Keratinocyte (primary cell): ENCODE data around the gene NEDD8. TPM values are rescaled to one million over a fixed set of nuclear protein-coding genes. Genes with fewer than 3 reads are reported as not detected.

Experiments used
- DNase-seq: peaks from one replicate; pipeline ENCODE4 v3.0.0-alpha.2; 2011; ENCODE audit warnings: low read depth, missing footprints, low spot score
- FAIRE-seq: peaks from 2 replicates; lab custom pipeline; 2011; peaks lifted over from hg19 to GRCh38; lab: Jason Lieb, UNC
- H2AFZ ChIP-seq: 2 replicates; pipeline ENCODE4 v1.6.0; 2012; ENCODE audit warnings: low read length, control low read depth, inconsistent platforms; ENCODE audit not compliant: control insufficient read depth
- H3K27ac ChIP-seq: 2 replicates; pipeline ENCODE4 v1.5.1; 2011; ENCODE audit warnings: low read length; ENCODE audit not compliant: control insufficient read depth, insufficient read depth
- H3K27me3 ChIP-seq: 3 replicates; pipeline ENCODE4 v1.6.0; 2011; ENCODE audit warnings: low read length; ENCODE audit not compliant: control insufficient read depth, insufficient read depth; ENCODE audit errors: extremely low read depth
- H3K36me3 ChIP-seq, 2 experiments: 2 replicates in 1 of 2; 3 replicates in 1 of 2; pipeline ENCODE4 v1.5.1; 2011; ENCODE audit warnings: low read length in 2 of 2, mild to moderate bottlenecking in 1 of 2; ENCODE audit not compliant: control insufficient read depth in 2 of 2, insufficient read depth in 2 of 2; ENCODE audit errors: extremely low read depth in 1 of 2
- H3K4me1 ChIP-seq: 3 replicates; pipeline ENCODE4 v1.5.1; 2011; ENCODE audit warnings: low read length; ENCODE audit not compliant: control insufficient read depth, insufficient read depth; ENCODE audit errors: extremely low read depth
- H3K4me2 ChIP-seq: 3 replicates; pipeline ENCODE4 v1.6.0; 2011; ENCODE audit warnings: low read depth, low read length; ENCODE audit not compliant: control insufficient read depth, insufficient read depth; ENCODE audit errors: extremely low read depth
- H3K4me3 ChIP-seq, 3 experiments: fragments of 200-600 bp in 1 of 3; sonication (generic) in 1 of 3; 2 replicates in 2 of 3; 3 replicates in 1 of 3; pipeline ENCODE4 v1.5.1; 2011 to 2016; ENCODE audit warnings: low read length in 3 of 3, mild to moderate bottlenecking in 3 of 3, control low read depth in 2 of 3, inconsistent platforms in 1 of 3, low read depth in 1 of 3, mixed read lengths in 1 of 3, mixed run types in 1 of 3, moderate library complexity in 1 of 3; ENCODE audit not compliant: control insufficient read depth in 2 of 3, insufficient read depth in 2 of 3; ENCODE audit errors: extremely low read depth in 1 of 3
- H3K79me2 ChIP-seq: 2 replicates; pipeline ENCODE4 v1.6.0; 2012; ENCODE audit warnings: low read length; ENCODE audit not compliant: control insufficient read depth, insufficient read depth
- H3K9ac ChIP-seq: 3 replicates; pipeline ENCODE4 v1.6.0; 2011; ENCODE audit warnings: low read length; ENCODE audit not compliant: control insufficient read depth, insufficient read depth; ENCODE audit errors: extremely low read depth
- H3K9me1 ChIP-seq: 3 replicates; pipeline ENCODE4 v1.6.0; 2011; ENCODE audit warnings: low read length; ENCODE audit not compliant: control insufficient read depth, insufficient read depth; ENCODE audit errors: extremely low read depth
- H3K9me3 ChIP-seq: 2 replicates; pipeline ENCODE4 v1.5.1; 2012; ENCODE audit warnings: low read depth, low read length; ENCODE audit not compliant: control insufficient read depth
- H4K20me1 ChIP-seq: 3 replicates; pipeline ENCODE4 v1.6.0; 2011; ENCODE audit warnings: low read length; ENCODE audit not compliant: control insufficient read depth, insufficient read depth; ENCODE audit errors: extremely low read depth
- EZH2 ChIP-seq: IDR thresholded peaks from one replicate; pipeline ENCODE4 v1.6.1; 2012; ENCODE audit warnings: inconsistent platforms, mild to moderate bottlenecking, low read length, moderate library complexity
- dilution Hi-C: fragments of 300-500 bp; cut with MboI; formaldehyde crosslinking; loops from one replicate; pipeline ENCODE4 v1.7.0; 2020; ENCODE audit warnings: low sequenced_read_pairs; ENCODE audit not compliant: extremely low pct_ligation_motif_present
- polyA plus RNA-seq, 5 experiments: library from polyadenylated mRNA; depleted of rRNA in 3 of 5; stranded (reverse) in 3 of 5; stranded (forward) in 1 of 5; unstranded in 1 of 5; fragments of >200 nt; gene quantifications; 1 replicate in 1 of 5; 2 replicates in 3 of 5; 3 replicates in 1 of 5; pipeline versions ENCODE4 v1.2.1 to v1.2.3, GENCODE V29; 2011 to 2012; ENCODE audit warnings: missing spikeins in 2 of 5, low read depth in 1 of 5, low replicate concordance in 1 of 5
- TF ChIP-seq, protein P1 (sequence below), 3 experiments: IDR thresholded peaks in 1 of 3; conservative IDR thresholded peaks in 1 of 3; optimal IDR thresholded peaks in 1 of 3; 2 replicates in 2 of 3; 3 replicates in 1 of 3; pipeline versions ENCODE3 to v1.5.1; 2011; ENCODE audit warnings: low read length in 3 of 3, mild to moderate bottlenecking in 3 of 3, moderate library complexity in 2 of 3, control low read depth in 1 of 3, inconsistent platforms in 1 of 3; ENCODE audit not compliant: insufficient read depth in 2 of 3; ENCODE audit errors: extremely low read depth in 1 of 3

NEDD8 gene
- polyA plus RNA-seq, 1 donor (not counting 4 experiments of a cell fraction or from before 2014, with no cell fraction given), result 509 TPM

DNA sequence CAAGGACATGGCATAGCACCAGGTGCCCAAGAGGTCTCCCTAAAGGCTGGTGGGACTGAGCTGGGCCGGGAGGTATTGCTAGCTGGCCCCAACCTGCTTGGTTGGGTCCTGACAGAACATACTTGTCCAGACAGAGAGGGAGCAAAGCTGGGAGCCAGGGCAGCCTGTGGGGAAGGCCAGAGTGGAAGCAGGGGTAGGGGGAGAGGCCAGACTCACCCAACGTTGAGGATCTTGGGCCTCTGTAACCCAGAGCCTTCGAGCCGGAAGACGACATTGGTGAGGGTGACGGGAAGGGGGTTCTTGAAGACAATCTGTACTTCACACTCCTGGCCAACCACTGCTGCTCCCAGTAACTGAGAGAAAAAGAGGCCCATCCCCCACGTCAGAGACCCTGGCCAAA is 21.8 kb upstream of the NEDD8 start:
- H2AFZ ChIP-seq, result no peak overlapping the region
- no peaks in the 10 kb centered on the region for H3K9me1 ChIP-seq
- peaks cover 22 to 28% of the 10 kb centered on the region in 2 experiments for H3K36me3 ChIP-seq
- H3K4me1 ChIP-seq, result peaks cover 6% of the 10 kb centered on the region
- no peaks in the 10 kb centered on the region for H3K79me2 ChIP-seq
- dilution Hi-C loops, result no loop called here
- no peak overlapping the region for H3K9ac ChIP-seq
- FAIRE-seq (no peak), DNase-seq (no peak)
- no peak overlapping the region for H3K4me3 ChIP-seq
- no peak overlapping the region for H3K4me2 ChIP-seq
- no peak overlapping the region for H3K27ac ChIP-seq
- H3K27me3 ChIP-seq, result no peaks in the 10 kb centered on the region
- no peaks in the 10 kb centered on the region for H4K20me1 ChIP-seq
- no peak for TF ChIP-seq EZH2
- TF ChIP-seq, protein P1, sequence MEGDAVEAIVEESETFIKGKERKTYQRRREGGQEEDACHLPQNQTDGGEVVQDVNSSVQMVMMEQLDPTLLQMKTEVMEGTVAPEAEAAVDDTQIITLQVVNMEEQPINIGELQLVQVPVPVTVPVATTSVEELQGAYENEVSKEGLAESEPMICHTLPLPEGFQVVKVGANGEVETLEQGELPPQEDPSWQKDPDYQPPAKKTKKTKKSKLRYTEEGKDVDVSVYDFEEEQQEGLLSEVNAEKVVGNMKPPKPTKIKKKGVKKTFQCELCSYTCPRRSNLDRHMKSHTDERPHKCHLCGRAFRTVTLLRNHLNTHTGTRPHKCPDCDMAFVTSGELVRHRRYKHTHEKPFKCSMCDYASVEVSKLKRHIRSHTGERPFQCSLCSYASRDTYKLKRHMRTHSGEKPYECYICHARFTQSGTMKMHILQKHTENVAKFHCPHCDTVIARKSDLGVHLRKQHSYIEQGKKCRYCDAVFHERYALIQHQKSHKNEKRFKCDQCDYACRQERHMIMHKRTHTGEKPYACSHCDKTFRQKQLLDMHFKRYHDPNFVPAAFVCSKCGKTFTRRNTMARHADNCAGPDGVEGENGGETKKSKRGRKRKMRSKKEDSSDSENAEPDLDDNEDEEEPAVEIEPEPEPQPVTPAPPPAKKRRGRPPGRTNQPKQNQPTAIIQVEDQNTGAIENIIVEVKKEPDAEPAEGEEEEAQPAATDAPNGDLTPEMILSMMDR (optimal IDR thresholded peaks at IDR 0.05 in 1 of 3, IDR thresholded peaks at IDR 0.05 in 1 of 3, conservative IDR thresholded peaks at IDR 0.05 in 1 of 3; ENCODE audit: extremely low read depth in 1 of 3, insufficient read depth in 2 of 3, low read length in 3 of 3), result no peak
- no peaks in the 10 kb centered on the region for H3K9me3 ChIP-seq

GRCh38 chr14:24252289-24253124 is 20.3 kb upstream of the NEDD8 start:
- Histone ChIP-seq H4K20me1 (no peaks in the 10 kb centered on the region), H3K79me2 (no peaks in the 10 kb centered on the region), H2AFZ (no peak overlapping the region), H3K4me2 (no peak overlapping the region), H3K4me1 (no peaks in the 10 kb centered on the region), H3K9me3 (no peaks in the 10 kb centered on the region), H3K9me1 (no peaks in the 10 kb centered on the region), H3K27ac (no peak overlapping the region), H3K27me3 (no peaks in the 10 kb centered on the region), H3K9ac (no peak overlapping the region), H3K36me3 (peaks cover 18 to 29% of the 10 kb centered on the region in 2 experiments), H3K4me3 (no peak overlapping the region)
- dilution Hi-C loops, result no loop called here
- FAIRE-seq (no peak), DNase-seq (no peak)
- TF ChIP-seq, protein P1 (optimal IDR thresholded peaks at IDR 0.05 in 1 of 3, IDR thresholded peaks at IDR 0.05 in 1 of 3, conservative IDR thresholded peaks at IDR 0.05 in 1 of 3; ENCODE audit: extremely low read depth in 1 of 3, insufficient read depth in 2 of 3, low read length in 3 of 3), result no peak
- TF ChIP-seq EZH2, result no peak
